A549 (cell line): Measurements from ENCODE around the gene MSI2. TPM values are rescaled to one million over a fixed set of nuclear protein-coding genes. Genes with fewer than 3 reads are reported as not detected.

Source experiments
- ATAC-seq, 2 experiments: fragments of 200-7000 bp in 1 of 2; fragments of >200 bp in 1 of 2; cut with Nextera tagmentation in 1 of 2; cut with Tn5 transposase in 1 of 2; 3 replicates each; pipeline versions ENCODE4 v1.8.0 to v1.9.1; 2018 to 2020; ENCODE audit warnings: mild to moderate bottlenecking in 1 of 2, moderate library complexity in 1 of 2
- CTCF ChIA-PET: fragments of 300-600 bp; sonication (Branson Sonifier 250); formaldehyde crosslinking; extraction: SDS; loops from one replicate; lab custom pipeline; 2021; ENCODE audit warnings: antibody characterized with exemption, inconsistent platforms; lab: Yijun Ruan, JAX
- POLR2A ChIA-PET: fragments of 350-600 bp; formaldehyde crosslinking; extraction: SDS; loops from one replicate; lab custom pipeline; 2021; ENCODE audit warnings: antibody characterized with exemption, inconsistent platforms; lab: Yijun Ruan, JAX
- DNase-seq, 2 experiments: peaks; one replicate each; pipeline versions ENCODE4 v3.0.0 to v3.0.0-alpha.2; 2011 to 2016; ENCODE audit warnings: low read depth in 1 of 2, low spot score in 1 of 2
- FAIRE-seq: peaks from 2 replicates; lab custom pipeline; 2011; peaks lifted over from hg19 to GRCh38; lab: Jason Lieb, UNC
- H3K27ac ChIP-seq, 2 experiments: fragments of >200 bp; sonication (Bioruptor Twin); formaldehyde crosslinking; 3 replicates each; pipeline ENCODE4 v1.5.1; 2016 to 2017
- H3K4me1 ChIP-seq: fragments of >200 bp; sonication (Bioruptor Twin); formaldehyde crosslinking; 3 replicates; pipeline ENCODE4 v1.6.1; 2016
- H3K4me2 ChIP-seq: fragments of >200 bp; sonication (Bioruptor Twin); formaldehyde crosslinking; 3 replicates; pipeline ENCODE4 v1.6.1; 2016
- H3K4me3 ChIP-seq: fragments of >200 bp; sonication (Bioruptor Twin); formaldehyde crosslinking; 3 replicates; pipeline ENCODE4 v1.5.1; 2016
- H3K9me3 ChIP-seq: fragments of >200 bp; sonication (Bioruptor Twin); formaldehyde crosslinking; 3 replicates; pipeline ENCODE4 v1.6.1; 2016
- BHLHE40 ChIP-seq: IDR thresholded peaks from 2 replicates; pipeline ENCODE4 v1.6.1; 2012; ENCODE audit warnings: low read depth, low read length, inconsistent platforms
- CBX2 ChIP-seq: fragments of 200-600 bp; sonication (generic); IDR thresholded peaks from 2 replicates; pipeline ENCODE4 v1.6.1; 2016; ENCODE audit warnings: low read depth, mild to moderate bottlenecking, borderline replicate concordance
- EP300 ChIP-seq, 2 experiments: fragments of >200 bp; sonication (Bioruptor Twin); formaldehyde crosslinking; IDR thresholded peaks; 2 replicates in 1 of 2; 3 replicates in 1 of 2; pipeline ENCODE4 v1.6.1; 2016 to 2017
- FOSB ChIP-seq: fragments of 250-450 bp; sonication (Bioruptor Pico); IDR thresholded peaks from 2 replicates; pipeline ENCODE4 v1.5.0; 2020; ENCODE audit warnings: mild to moderate bottlenecking, moderate library complexity
- FOSL2 ChIP-seq, 2 experiments: fragments of 450-650 bp in 1 of 2; fragments of >200 bp in 1 of 2; sonication (Bioruptor Twin) in 1 of 2; formaldehyde crosslinking; IDR thresholded peaks; 2 replicates each; pipeline versions ENCODE4 v1.5.0 to v1.6.1; 2016 to 2020; ENCODE audit warnings: mild to moderate bottlenecking in 1 of 2, moderate library complexity in 1 of 2
- FOXS1 ChIP-seq: fragments of 250-450 bp; sonication (Bioruptor Pico); IDR thresholded peaks from 2 replicates; pipeline ENCODE4 v1.5.0; 2020; ENCODE audit warnings: mild to moderate bottlenecking, moderate library complexity
- HOXA7 ChIP-seq: fragments of 250-450 bp; sonication (Bioruptor Pico); IDR thresholded peaks from 2 replicates; pipeline ENCODE4 v1.5.0; 2020; ENCODE audit warnings: mild to moderate bottlenecking, moderate library complexity
- HOXB5 ChIP-seq: fragments of 250-450 bp; sonication (Bioruptor Pico); IDR thresholded peaks from 2 replicates; pipeline ENCODE4 v1.5.0; 2020; ENCODE audit warnings: mild to moderate bottlenecking, moderate library complexity
- JUN ChIP-seq, 2 experiments: fragments of >200 bp; sonication (Bioruptor Twin); formaldehyde crosslinking; IDR thresholded peaks; 2 replicates in 1 of 2; 3 replicates in 1 of 2; pipeline ENCODE4 v1.6.1; 2016 to 2017
- JUNB ChIP-seq: fragments of >200 bp; sonication (Bioruptor Twin); formaldehyde crosslinking; IDR thresholded peaks from 2 replicates; pipeline ENCODE4 v1.6.1; 2016
- KDM1A ChIP-seq: fragments of 200-600 bp; sonication (generic); IDR thresholded peaks from 2 replicates; pipeline ENCODE4 v1.6.1; 2016; ENCODE audit warnings: low read depth, mild to moderate bottlenecking
- MAFK ChIP-seq: fragments of 450-650 bp; IDR thresholded peaks from 2 replicates; pipeline ENCODE4 v1.6.1; 2014; ENCODE audit not compliant: partially characterized antibody
- MAZ ChIP-seq: fragments of 150-350 bp; IDR thresholded peaks from 2 replicates; pipeline ENCODE4 v1.6.1; 2014; ENCODE audit warnings: antibody characterized with exemption, low read depth, low read length, borderline replicate concordance
- MYC ChIP-seq: IDR thresholded peaks from 2 replicates; pipeline ENCODE4 v1.6.1; 2012; ENCODE audit warnings: mild to moderate bottlenecking, inconsistent platforms, low read length, improper control_type of control experiment, borderline replicate concordance
- NR3C1 ChIP-seq: fragments of >200 bp; sonication (Bioruptor Twin); formaldehyde crosslinking; IDR thresholded peaks from 3 replicates; pipeline ENCODE4 v1.6.1; 2017
- RARB ChIP-seq: fragments of 250-450 bp; sonication (Bioruptor Pico); IDR thresholded peaks from 2 replicates; pipeline ENCODE4 v1.8.0; 2021; ENCODE audit warnings: mild to moderate bottlenecking, moderate library complexity
- REST ChIP-seq: fragments of 200-600 bp; sonication (generic); IDR thresholded peaks from 2 replicates; pipeline ENCODE4 v1.6.1; 2016; ENCODE audit warnings: antibody characterized with exemption, mild to moderate bottlenecking, moderate library complexity
- RNF2 ChIP-seq: fragments of 200-600 bp; sonication (generic); IDR thresholded peaks from 2 replicates; pipeline ENCODE4 v1.6.1; 2016; ENCODE audit warnings: low read depth, mild to moderate bottlenecking, antibody characterized with exemption, moderate library complexity, borderline replicate concordance
- SREBF2 ChIP-seq: fragments of 450-650 bp; IDR thresholded peaks from 2 replicates; pipeline ENCODE4 v1.6.1; 2014; ENCODE audit warnings: mild to moderate bottlenecking, moderate library complexity
- ZNF302 ChIP-seq: fragments of 250-450 bp; sonication (Bioruptor Pico); IDR thresholded peaks from 2 replicates; pipeline ENCODE4 v1.9.0; 2021; ENCODE audit warnings: inconsistent platforms, mild to moderate bottlenecking, moderate library complexity
- ZSCAN20 ChIP-seq: fragments of 250-450 bp; sonication (Bioruptor Pico); IDR thresholded peaks from 2 replicates; pipeline ENCODE4 v1.8.0; 2022; ENCODE audit warnings: mild to moderate bottlenecking, moderate library complexity
- WGBS: methylation state at CpG from one replicate; pipeline ENCODE4 v1.1.6; 2017; ENCODE audit errors: missing lambda C conversion rate; 5-methylcytosine and 5-hydroxymethylcytosine counted together
- polyA plus RNA-seq, 4 experiments: library from polyadenylated mRNA; depleted of rRNA in 3 of 4; stranded (reverse); fragments of >200 nt; fragmentation: RNase III in 1 of 4; extraction: RNeasy Plus Mini Kit Qiagen cat#74134 plus additional on column Dnase treatment in 1 of 4; gene quantifications; 2 replicates in 3 of 4; 3 replicates in 1 of 4; pipeline ENCODE4 v1.2.3, GENCODE V29; 2011 to 2017
- TF ChIP-seq, protein P1 (sequence below): fragments of 250-450 bp; sonication (Bioruptor Pico); IDR thresholded peaks from 2 replicates; pipeline ENCODE4 v1.5.0; 2021; ENCODE audit warnings: mild to moderate bottlenecking, moderate library complexity, borderline replicate concordance

Gene MSI2
- polyA plus RNA-seq, 2 of the 4 experiments (the other 2 are of a cell fraction): 43.6 to 44.4 TPM

DNA sequence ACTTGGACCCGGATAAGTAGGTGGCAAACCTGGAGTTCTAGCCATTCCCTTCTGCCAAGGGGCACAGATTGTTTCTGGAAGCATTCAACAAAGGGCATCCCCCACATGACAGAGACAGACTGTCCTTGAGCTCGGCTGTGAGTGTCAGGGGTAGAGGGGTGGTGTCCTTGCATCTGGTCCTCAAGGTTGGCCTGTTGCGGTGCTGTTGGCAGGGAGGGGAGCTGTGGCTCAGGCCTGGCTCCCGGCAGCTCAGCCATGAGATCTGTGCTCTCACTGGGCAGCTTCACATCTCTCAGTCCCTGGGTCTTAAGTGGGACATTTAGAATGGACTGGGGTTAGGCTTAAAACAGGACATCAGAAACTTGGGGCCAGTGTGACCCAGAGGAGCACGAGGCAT is 468.4 kb downstream of the MSI2 start:
- 71% methylated on average over 5 of the region's 5 CpGs for WGBS
- H3K4me1 ChIP-seq: no peaks in the 10 kb centered on the region
- H3K4me3 ChIP-seq: no peak overlapping the region
- ATAC-seq (no peak), FAIRE-seq (no peak), DNase-seq (no peak)
- H3K27ac ChIP-seq: no peak overlapping the region
- ChIA-PET CTCF (interaction anchor here (0.9 to 2.5 kb wide), 7 partner anchors 16 to 481 kb away, joined by 3 to 9 read pairs (median 5); no protein-coding TSS in a partner anchor), POLR2A (no interaction called here)
- TF ChIP-seq HOXB5: no peak
- no peak for TF ChIP-seq MAZ
- no peak for TF ChIP-seq EP300 (IDR thresholded peaks at IDR 0.05)
- TF ChIP-seq REST: no peak
- TF ChIP-seq KDM1A: no peak
- no peak for TF ChIP-seq RARB (CRISPR knock-in tag)
- TF ChIP-seq BHLHE40: no peak
- TF ChIP-seq FOSB (CRISPR knock-in tag): no peak
- TF ChIP-seq FOSL2 (IDR thresholded peaks at IDR 0.05): no peak
- TF ChIP-seq FOSL2 (CRISPR knock-in tag; IDR thresholded peaks at IDR 0.05): no peak
- no peak for TF ChIP-seq HOXA7 (CRISPR knock-in tag)
- no peak overlapping the region for H3K4me2 ChIP-seq
- H3K9me3 ChIP-seq: no peaks in the 10 kb centered on the region

DNA sequence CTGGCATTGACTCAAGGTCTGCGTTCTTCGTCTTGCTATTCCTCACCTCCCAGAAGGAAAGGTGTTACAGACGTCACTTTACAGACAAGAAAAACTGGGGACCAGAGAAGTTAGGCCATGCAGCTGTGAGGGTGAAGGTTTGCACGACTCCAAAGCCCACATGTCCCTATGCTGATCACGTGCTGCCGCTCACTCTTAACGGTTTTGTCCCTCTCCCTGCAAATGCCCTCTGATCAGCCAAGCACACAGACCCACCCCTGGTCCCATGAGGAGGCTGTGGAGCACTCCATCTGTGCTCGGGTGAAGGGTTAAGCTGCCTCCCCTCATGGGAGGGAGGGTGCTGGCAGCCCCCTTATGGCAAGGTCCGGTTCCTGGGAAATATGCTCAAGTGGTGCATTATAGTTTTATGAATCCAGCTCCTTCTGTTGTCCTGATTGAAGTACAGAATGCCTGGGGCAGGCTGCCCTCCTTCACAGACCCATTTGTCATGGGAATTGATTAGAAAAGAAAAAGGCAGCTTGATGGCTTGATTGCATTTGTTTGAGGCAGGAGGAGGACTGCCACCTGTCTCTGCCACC is 470.0 kb downstream of the MSI2 start:
- Histone ChIP-seq H3K4me2 (no peak overlapping the region), H3K4me3 (no peak overlapping the region), H3K4me1 (no peaks in the 10 kb centered on the region), H3K9me3 (no peaks in the 10 kb centered on the region), H3K27ac (no peak overlapping the region)
- no peak for TF ChIP-seq MYC
- TF ChIP-seq JUNB: no peak
- TF ChIP-seq, protein P1, sequence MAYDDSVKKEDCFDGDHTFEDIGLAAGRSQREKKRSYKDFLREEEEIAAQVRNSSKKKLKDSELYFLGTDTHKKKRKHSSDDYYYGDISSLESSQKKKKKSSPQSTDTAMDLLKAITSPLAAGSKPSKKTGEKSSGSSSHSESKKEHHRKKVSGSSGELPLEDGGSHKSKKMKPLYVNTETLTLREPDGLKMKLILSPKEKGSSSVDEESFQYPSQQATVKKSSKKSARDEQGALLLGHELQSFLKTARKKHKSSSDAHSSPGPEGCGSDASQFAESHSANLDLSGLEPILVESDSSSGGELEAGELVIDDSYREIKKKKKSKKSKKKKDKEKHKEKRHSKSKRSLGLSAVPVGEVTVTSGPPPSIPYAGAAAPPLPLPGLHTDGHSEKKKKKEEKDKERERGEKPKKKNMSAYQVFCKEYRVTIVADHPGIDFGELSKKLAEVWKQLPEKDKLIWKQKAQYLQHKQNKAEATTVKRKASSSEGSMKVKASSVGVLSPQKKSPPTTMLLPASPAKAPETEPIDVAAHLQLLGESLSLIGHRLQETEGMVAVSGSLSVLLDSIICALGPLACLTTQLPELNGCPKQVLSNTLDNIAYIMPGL (CRISPR knock-in tag): no peak
- TF ChIP-seq RNF2: no peak
- TF ChIP-seq NR3C1: no peak
- no peak for TF ChIP-seq ZNF302 (CRISPR knock-in tag)
- no peak for TF ChIP-seq CBX2
- TF ChIP-seq FOXS1 (CRISPR knock-in tag): no peak
- TF ChIP-seq ZSCAN20 (CRISPR knock-in tag): no peak
- TF ChIP-seq JUN (IDR thresholded peaks at IDR 0.05): no peak
- TF ChIP-seq SREBF2: no peak
- no peak for TF ChIP-seq MAFK
- FAIRE-seq (no peak), DNase-seq (no peak), ATAC-seq (no peak)
- ChIA-PET POLR2A (no interaction called here), CTCF (interaction anchor here (0.9 to 3.4 kb wide), 5 partner anchors 10 to 605 kb away, joined by 3 to 13 read pairs (median 5); no protein-coding TSS in a partner anchor)
- WGBS: 54% methylated on average over 9 of the region's 9 CpGs
